Hepatocyte (in vitro differentiated cells): Measurements from ENCODE around the gene IL27RA.

Experiments
- EZH2 ChIP-seq: fragments of 200-600 bp; sonication (generic); IDR thresholded peaks from 2 replicates; pipeline ENCODE4 v1.6.1; 2016; ENCODE audit warnings: antibody characterized with exemption, mild to moderate bottlenecking, borderline replicate concordance
- TF ChIP-seq, protein P1 (sequence below): fragments of 200-600 bp; sonication (generic); IDR thresholded peaks from 2 replicates; pipeline ENCODE4 v1.5.1; 2016; ENCODE audit warnings: antibody characterized with exemption, mild to moderate bottlenecking; ENCODE audit not compliant: poor library complexity

DNA sequence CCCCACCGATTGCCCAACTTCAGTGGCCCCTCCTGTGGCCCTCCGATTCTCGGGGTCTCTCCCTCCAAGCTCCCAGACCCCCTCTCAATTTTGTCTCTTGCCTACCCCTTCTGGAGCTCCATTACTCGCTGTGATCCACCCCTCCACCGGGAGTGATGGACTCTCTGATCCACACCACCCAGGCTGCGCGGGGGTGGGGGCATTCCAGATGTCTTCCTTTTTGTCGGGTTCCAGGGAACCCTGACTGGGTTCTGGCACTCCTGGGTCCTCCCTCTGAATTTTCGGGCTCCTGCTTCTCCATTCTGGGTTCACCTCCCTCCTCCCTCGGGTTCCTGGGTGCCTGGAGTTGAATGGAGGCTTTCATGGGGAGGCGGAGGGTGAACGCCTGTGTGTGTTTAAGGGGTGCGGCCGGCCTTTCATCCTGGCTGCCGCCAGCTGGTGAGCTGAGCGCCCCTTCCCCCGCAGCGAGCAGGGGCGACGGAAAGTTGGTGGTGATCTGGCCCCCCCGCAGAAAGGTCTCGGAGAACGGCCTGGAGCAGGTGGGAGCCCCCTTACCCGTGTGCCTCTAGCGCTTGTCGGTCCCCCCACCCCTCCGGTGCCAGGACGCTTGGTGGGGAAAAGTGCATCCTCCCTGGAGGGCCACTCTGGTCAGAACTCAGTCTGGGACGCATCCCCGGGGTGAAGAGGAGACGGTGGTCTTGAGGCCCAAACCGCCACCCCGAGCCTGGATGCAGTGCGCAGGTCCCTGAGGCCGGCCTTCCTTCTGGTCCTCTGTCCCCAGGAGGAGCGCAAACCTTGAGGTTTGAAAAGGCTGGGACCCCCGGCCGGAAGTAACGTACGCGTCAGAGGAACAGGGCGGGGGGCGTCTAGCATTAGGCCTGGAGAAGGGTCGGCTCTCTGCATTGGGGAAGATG is 42.6 kb downstream of the IL27RA start:
- TF ChIP-seq, protein P1, sequence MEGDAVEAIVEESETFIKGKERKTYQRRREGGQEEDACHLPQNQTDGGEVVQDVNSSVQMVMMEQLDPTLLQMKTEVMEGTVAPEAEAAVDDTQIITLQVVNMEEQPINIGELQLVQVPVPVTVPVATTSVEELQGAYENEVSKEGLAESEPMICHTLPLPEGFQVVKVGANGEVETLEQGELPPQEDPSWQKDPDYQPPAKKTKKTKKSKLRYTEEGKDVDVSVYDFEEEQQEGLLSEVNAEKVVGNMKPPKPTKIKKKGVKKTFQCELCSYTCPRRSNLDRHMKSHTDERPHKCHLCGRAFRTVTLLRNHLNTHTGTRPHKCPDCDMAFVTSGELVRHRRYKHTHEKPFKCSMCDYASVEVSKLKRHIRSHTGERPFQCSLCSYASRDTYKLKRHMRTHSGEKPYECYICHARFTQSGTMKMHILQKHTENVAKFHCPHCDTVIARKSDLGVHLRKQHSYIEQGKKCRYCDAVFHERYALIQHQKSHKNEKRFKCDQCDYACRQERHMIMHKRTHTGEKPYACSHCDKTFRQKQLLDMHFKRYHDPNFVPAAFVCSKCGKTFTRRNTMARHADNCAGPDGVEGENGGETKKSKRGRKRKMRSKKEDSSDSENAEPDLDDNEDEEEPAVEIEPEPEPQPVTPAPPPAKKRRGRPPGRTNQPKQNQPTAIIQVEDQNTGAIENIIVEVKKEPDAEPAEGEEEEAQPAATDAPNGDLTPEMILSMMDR, result no peak
- TF ChIP-seq EZH2, result no peak
